ENCODE measurements around the gene IER5L. TPM values are rescaled to one million over a fixed set of nuclear protein-coding genes. Genes with fewer than 3 reads are reported as not detected.

IER5L gene
- total RNA-seq, 1 donor from 2014 or later: 19.5 TPM

DNA sequence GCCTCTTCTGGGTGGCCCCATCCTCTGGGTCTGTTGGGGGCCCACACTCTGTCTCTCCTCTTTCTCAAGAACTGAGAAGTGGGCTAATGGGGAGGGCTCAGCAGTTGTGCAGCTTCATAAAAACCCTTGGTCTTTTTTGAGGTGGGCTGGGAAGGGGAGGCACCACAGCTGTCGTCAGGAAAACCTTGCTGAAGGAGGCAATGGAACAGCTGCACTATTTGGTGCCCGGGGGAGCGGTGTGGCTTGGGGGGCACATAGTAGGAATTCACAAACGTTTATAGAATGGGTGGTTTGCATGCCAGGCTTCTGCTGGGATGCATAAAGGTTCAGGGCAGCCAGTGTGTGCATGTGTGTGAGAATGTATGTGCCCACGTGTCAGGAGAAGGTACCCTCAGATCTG, 3.2 kb upstream of the IER5L start:
- no peak for DNase-seq (ENCODE audit: low read depth)
- TF ChIP-seq, protein P1, sequence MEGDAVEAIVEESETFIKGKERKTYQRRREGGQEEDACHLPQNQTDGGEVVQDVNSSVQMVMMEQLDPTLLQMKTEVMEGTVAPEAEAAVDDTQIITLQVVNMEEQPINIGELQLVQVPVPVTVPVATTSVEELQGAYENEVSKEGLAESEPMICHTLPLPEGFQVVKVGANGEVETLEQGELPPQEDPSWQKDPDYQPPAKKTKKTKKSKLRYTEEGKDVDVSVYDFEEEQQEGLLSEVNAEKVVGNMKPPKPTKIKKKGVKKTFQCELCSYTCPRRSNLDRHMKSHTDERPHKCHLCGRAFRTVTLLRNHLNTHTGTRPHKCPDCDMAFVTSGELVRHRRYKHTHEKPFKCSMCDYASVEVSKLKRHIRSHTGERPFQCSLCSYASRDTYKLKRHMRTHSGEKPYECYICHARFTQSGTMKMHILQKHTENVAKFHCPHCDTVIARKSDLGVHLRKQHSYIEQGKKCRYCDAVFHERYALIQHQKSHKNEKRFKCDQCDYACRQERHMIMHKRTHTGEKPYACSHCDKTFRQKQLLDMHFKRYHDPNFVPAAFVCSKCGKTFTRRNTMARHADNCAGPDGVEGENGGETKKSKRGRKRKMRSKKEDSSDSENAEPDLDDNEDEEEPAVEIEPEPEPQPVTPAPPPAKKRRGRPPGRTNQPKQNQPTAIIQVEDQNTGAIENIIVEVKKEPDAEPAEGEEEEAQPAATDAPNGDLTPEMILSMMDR (IDR thresholded peaks at IDR 0.05; ENCODE audit: insufficient read depth, low read length, severe bottlenecking): no peak
- H3K4me3 ChIP-seq (ENCODE audit: low read depth, low read length): no peak overlapping the region
- no peak for FAIRE-seq
- no peaks in the 10 kb centered on the region for H3K27me3 ChIP-seq (ENCODE audit: control insufficient read depth, insufficient read depth, low read length)
- no peaks in the 10 kb centered on the region for H3K36me3 ChIP-seq (ENCODE audit: control insufficient read depth, insufficient read depth, low read length)

DNA sequence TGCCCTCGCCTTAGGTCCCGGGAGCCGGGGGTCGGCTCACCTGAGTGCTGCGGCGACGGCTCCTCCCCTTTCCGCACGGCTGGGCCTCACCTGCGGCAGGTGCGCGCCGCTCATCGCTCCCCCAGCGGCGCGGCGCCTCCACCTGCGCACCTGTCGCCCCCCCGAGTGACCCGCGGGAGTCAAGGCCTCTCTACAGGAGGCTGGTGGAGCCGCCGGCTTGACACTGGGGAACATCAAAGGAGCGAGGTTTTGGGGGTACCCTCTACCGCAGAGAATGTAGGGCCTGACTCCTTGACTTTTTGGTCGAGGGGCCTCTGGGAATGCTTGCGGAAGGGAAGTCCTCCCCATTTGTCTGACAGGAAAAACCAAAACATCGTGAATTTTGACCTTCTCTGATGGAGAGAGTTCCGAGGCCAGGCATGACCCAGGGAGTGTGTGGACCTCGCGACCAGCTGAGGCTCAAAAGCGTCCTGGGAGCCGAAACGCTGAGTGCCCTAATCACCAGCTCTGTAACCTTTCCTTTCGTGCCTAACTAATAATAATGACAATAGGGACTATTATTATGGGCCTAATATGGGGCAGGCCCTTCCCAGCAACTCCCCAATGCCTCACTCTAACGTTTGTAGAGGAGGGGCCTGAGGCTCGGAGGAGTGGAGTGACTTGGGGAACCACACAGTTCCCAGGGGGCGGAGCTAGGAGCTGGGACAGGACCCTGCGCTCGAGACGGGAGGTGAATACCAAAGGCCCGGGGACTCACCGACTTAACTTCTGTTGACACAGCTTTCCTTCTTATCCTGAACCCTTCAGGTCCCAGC, 714 bp upstream of the IER5L start:
- Histone ChIP-seq H3K36me3 (ENCODE audit: control insufficient read depth, insufficient read depth, low read length) (no peaks in the 10 kb centered on the region), H3K4me3 (ENCODE audit: low read depth, low read length) (peak overlapping the region; percentile 88), H3K27me3 (ENCODE audit: control insufficient read depth, insufficient read depth, low read length) (no peaks in the 10 kb centered on the region)
- FAIRE-seq: no peak
- TF ChIP-seq, protein P1 (IDR thresholded peaks at IDR 0.05; ENCODE audit: insufficient read depth, low read length, severe bottlenecking): no peak
- DNase-seq (ENCODE audit: low read depth): peak; percentile 17

DNA sequence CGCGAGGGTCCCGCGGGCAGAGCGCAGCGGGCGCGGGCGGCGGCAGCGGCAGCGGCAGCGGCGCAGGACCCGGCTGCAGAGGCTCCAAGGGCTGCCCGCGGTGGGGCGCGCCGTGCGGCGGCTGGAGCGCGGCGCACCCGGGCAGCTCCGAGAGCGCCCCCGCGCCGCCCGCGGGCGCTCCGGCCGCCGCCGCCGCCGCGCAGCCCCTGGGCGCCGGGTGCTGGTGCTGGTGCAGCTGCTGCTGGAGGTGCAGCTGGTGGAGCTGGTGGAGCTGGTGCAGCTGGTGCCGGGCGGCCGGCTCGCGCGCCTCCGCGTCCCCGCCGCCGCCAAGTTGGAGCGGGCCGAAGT, 644 bp downstream of the IER5L start:
- H3K4me3 ChIP-seq (ENCODE audit: low read depth, low read length): peak overlapping the region; percentile 88
- no peaks in the 10 kb centered on the region for H3K27me3 ChIP-seq (ENCODE audit: control insufficient read depth, insufficient read depth, low read length)
- no peak for DNase-seq (ENCODE audit: low read depth)
- FAIRE-seq: no peak
- TF ChIP-seq, protein P1 (IDR thresholded peaks at IDR 0.05; ENCODE audit: insufficient read depth, low read length, severe bottlenecking): no peak
- no peaks in the 10 kb centered on the region for H3K36me3 ChIP-seq (ENCODE audit: control insufficient read depth, insufficient read depth, low read length)

DNA sequence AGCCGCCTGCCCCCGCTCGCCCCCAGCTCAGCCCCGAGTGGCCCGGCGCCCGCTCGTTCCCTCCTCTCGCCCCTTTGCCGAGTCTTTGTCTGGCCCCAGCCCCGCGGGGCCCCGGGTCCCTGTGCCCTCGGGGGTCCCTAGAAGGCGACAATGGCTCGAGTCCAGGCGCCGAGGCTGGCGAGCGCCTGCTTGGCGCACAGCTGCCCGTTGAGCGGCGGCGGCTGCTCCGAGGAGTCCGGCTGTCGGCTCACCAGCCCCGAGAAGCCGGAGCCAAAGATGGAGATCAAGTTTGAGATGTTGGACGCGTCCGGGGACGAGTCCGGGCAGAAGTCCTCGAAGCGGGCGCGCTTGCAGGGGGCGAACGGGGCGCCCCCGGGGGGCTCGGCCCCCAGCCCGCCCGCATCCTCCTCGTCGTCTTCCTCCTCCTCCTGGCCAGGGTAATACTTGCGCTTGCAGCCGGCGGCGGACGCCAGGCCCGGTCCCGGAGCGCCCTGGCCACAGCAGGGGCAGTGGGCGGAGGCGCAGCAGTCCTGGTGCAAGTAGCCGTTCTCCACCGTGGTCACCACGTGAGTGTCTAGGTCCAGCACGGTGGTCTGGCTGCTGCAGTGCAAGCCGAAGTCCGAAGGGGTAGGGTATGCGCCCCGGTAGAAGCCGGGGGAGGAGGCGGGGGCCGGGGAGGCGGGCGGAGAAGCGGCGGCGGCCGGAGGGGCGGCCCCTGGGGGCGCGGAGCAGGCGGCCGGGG, 1.2 kb downstream of the IER5L start:
- FAIRE-seq: no peak
- DNase-seq (ENCODE audit: low read depth): no peak
- TF ChIP-seq, protein P1 (IDR thresholded peaks at IDR 0.05; ENCODE audit: insufficient read depth, low read length, severe bottlenecking): no peak

DNA sequence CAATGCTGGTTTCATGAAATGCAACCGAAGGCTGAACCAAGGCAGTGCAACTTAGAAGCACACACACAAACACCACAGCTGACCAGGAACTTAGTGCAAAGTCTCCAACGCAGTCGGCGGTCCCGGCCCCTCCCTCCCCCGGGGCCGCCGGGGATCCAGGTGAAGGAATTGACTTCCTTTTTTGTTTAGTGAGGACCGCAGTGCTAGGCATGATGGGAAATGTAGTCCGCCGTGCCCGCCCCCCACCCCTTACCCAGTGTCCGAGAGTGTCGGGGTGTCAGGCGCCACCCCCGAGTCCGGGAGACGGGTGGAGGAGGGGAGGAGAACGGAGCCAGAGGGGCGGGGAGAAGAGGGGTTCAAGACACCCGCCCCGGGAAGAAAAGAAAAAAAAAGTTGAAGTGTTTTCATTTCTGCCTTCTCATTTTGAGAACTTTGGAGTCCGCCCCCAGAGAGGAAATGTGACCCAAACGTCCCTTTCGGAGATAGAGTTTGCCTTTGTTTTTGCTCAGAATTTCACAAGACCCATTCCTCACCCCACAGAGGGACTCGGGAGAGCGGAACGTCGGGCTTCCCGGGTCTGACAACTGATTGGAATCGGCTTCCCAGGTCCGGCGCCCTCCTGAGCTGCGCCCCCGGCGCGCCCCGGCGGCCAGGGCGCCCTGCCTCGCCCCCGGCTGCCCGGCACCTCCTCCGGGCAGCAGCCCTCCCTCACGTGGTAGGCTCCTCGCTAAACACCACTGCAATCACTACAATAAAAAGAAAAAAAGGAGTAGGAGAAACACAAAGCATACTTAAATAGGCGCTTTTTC, 2.0 kb downstream of the IER5L start:
- TF ChIP-seq, protein P1 (IDR thresholded peaks at IDR 0.05; ENCODE audit: insufficient read depth, low read length, severe bottlenecking): no peak
- Histone ChIP-seq H3K27me3 (ENCODE audit: control insufficient read depth, insufficient read depth, low read length) (no peaks in the 10 kb centered on the region), H3K36me3 (ENCODE audit: control insufficient read depth, insufficient read depth, low read length) (no peaks in the 10 kb centered on the region), H3K4me3 (ENCODE audit: low read depth, low read length) (peak overlapping the region; percentile 88)
- peak; percentile 87 for DNase-seq (ENCODE audit: low read depth)
- FAIRE-seq: no peak

More for the DNA sequence above, 1.2 kb downstream of the IER5L start:
- H3K4me3 ChIP-seq (ENCODE audit: low read depth, low read length): peak overlapping the region; percentile 88
- no peaks in the 10 kb centered on the region for H3K27me3 ChIP-seq (ENCODE audit: control insufficient read depth, insufficient read depth, low read length)
- no peaks in the 10 kb centered on the region for H3K36me3 ChIP-seq (ENCODE audit: control insufficient read depth, insufficient read depth, low read length)

Data from bronchial epithelial cell (primary cell).